ENCODE results near the gene EML4.

The EML4 gene

DNA sequence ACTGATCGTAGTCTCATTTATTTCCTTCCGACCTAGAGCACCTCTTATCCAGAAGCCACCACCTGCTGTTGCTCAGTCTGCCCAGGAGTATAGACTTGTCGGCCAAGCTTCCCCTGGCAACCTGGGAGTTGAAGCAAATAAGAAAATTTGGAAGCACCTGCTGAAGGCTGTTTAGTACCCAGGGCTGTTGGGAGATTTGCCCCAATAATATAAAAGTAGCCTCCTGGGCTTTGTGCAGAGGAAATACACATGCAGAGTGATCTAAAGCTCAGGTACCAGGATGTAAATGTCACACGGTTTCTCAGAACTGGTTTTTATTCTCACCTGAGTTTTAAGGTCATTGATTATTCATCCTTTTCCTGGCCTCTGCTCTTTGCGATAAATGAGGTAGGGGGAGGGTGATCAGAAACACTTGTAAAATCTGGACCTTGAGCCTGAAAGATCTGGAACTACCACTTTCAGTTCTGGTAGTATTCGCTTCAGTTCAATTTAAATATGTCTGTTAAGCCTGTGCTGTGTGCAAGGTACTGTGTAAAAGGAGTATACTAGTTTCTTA lies 192.7 kb downstream of the EML4 start:
- no peak for DNase-seq (ENCODE audit: low read depth)
- H3K4me3 ChIP-seq (ENCODE audit: low read depth, low read length) = peak overlapping the region; percentile 22
- TF ChIP-seq, protein P1, sequence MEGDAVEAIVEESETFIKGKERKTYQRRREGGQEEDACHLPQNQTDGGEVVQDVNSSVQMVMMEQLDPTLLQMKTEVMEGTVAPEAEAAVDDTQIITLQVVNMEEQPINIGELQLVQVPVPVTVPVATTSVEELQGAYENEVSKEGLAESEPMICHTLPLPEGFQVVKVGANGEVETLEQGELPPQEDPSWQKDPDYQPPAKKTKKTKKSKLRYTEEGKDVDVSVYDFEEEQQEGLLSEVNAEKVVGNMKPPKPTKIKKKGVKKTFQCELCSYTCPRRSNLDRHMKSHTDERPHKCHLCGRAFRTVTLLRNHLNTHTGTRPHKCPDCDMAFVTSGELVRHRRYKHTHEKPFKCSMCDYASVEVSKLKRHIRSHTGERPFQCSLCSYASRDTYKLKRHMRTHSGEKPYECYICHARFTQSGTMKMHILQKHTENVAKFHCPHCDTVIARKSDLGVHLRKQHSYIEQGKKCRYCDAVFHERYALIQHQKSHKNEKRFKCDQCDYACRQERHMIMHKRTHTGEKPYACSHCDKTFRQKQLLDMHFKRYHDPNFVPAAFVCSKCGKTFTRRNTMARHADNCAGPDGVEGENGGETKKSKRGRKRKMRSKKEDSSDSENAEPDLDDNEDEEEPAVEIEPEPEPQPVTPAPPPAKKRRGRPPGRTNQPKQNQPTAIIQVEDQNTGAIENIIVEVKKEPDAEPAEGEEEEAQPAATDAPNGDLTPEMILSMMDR (IDR thresholded peaks at IDR 0.05; ENCODE audit: low read depth, low read length, missing control alignments) = no peak
- in situ Hi-C loops (cut with HindIII; ENCODE audit: low sequenced_read_pairs) = no loop called here

- DNase-seq (ENCODE audit: low read depth) = no peak
- no peak overlapping the region for H3K4me3 ChIP-seq (ENCODE audit: low read depth, low read length)
- TF ChIP-seq, protein P1 (IDR thresholded peaks at IDR 0.05; ENCODE audit: low read depth, low read length, missing control alignments) = no peak
- in situ Hi-C loops (cut with HindIII; ENCODE audit: low sequenced_read_pairs) = no loop called here
Observed at GRCh38 chr2:42363413-42363812, 194.3 kb downstream of the EML4 start.

GRCh38 chr2:42364658-42365057 lies 195.5 kb downstream of the EML4 start:
- DNase-seq (ENCODE audit: low read depth) = no peak
- in situ Hi-C loops (cut with HindIII; ENCODE audit: low sequenced_read_pairs) = no loop called here
- TF ChIP-seq, protein P1 (IDR thresholded peaks at IDR 0.05; ENCODE audit: low read depth, low read length, missing control alignments) = no peak
- no peak overlapping the region for H3K4me3 ChIP-seq (ENCODE audit: low read depth, low read length)

DNA sequence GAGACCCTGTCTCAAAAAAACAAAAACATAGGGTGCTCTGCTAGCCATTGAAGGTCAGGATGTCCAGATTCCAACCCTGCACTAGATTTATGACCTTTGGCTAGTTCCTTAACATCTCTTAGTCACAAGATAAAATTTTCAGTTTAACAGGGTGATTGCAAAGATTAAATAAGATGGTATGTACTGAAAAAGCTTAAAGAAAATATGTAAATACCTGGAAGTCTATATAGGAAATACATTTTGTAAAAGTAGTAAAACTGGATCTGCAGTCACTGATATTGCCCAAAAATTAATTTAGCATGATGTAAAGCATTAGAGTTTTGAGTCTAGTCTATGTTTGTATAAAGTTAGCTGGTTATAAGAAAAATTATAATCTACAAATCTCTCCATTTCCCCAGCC lies 197.3 kb downstream of the EML4 start:
- in situ Hi-C loops (cut with HindIII; ENCODE audit: low sequenced_read_pairs) = no loop called here
- TF ChIP-seq, protein P1 (IDR thresholded peaks at IDR 0.05; ENCODE audit: low read depth, low read length, missing control alignments) = no peak
- no peak overlapping the region for H3K4me3 ChIP-seq (ENCODE audit: low read depth, low read length)
- no peak for DNase-seq (ENCODE audit: low read depth)

GRCh38 chr2:42367835-42368234 lies 198.7 kb downstream of the EML4 start:
- TF ChIP-seq, protein P1 (IDR thresholded peaks at IDR 0.05; ENCODE audit: low read depth, low read length, missing control alignments) = no peak
- in situ Hi-C loops (cut with HindIII; ENCODE audit: low sequenced_read_pairs) = no loop called here
- H3K4me3 ChIP-seq (ENCODE audit: low read depth, low read length) = no peak overlapping the region
- DNase-seq (ENCODE audit: low read depth) = no peak

- DNase-seq (ENCODE audit: low read depth) = no peak
- H3K4me3 ChIP-seq (ENCODE audit: low read depth, low read length) = no peak overlapping the region
- in situ Hi-C loops (cut with HindIII; ENCODE audit: low sequenced_read_pairs) = no loop called here
- TF ChIP-seq, protein P1 (IDR thresholded peaks at IDR 0.05; ENCODE audit: low read depth, low read length, missing control alignments) = no peak
Observed at GRCh38 chr2:42368817-42369531, 199.8 kb downstream of the EML4 start.

All from astrocyte of the cerebellum (primary cell).